ENCODE measurements around the gene NVL. TPM values are rescaled to one million over a fixed set of nuclear protein-coding genes. Genes with fewer than 3 reads are reported as not detected.

The NVL gene
- total RNA-seq, 1 donor from 2014 or later: 15.7 TPM

DNA sequence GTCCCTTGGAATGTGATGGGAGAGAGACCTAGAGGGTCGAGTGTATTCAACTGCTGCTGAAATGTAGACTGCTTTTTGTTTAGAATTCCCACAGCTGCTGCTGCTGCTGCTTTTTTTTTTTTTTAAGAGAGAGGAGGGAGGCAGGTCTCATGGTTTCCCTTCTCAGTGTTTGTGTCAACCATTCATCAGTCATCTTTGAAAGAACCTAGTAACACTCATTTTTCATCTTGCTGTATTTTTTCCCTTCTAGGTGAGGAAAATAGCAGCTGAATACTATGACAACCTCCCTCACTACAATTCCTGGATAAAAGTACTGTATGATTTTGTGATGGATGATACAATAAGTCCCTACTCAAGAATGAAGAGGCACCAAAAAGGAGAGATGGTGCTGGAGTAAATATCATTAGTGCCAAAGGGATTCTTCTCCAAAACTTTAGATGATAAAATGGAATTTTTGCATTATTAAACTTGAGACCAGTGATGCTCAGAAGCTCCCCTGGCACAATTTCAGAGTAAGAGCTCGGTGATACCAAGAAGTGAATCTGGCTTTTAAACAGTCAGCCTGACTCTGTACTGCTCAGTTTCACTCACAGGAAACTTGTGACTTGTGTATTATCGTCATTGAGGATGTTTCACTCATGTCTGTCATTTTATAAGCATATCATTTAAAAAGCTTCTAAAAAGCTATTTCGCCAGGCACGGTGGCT is 137.7 kb downstream of the NVL start:
- ATAC-seq: no peak

DNA sequence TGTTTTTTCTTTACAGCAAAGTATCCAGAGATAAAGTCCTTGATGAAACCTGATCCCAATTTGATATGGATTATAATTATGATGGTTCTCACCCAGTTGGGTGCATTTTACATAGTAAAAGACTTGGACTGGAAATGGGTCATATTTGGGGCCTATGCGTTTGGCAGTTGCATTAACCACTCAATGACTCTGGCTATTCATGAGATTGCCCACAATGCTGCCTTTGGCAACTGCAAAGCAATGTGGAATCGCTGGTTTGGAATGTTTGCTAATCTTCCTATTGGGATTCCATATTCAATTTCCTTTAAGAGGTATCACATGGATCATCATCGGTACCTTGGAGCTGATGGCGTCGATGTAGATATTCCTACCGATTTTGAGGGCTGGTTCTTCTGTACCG is 140.4 kb downstream of the NVL start:
- ATAC-seq: no peak

DNA sequence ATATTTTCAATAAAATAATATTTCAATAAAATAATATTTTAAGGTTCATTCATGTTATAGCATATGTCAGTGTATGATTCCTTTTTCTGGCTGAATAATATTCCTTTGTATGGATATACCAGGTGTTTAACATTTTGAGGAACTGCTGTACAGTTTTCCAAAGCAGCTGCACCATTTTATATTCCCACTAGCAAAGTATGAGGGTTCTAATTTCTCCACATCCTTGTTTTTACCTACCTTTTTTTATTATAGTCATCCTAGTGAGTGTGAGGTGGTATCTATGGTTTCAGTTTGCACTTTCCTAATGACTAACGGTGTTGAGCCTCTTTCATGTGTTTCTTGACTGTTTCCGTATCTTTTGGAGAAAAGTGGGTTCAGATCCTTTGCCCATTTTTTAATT is 141.7 kb downstream of the NVL start:
- ATAC-seq: no peak

DNA sequence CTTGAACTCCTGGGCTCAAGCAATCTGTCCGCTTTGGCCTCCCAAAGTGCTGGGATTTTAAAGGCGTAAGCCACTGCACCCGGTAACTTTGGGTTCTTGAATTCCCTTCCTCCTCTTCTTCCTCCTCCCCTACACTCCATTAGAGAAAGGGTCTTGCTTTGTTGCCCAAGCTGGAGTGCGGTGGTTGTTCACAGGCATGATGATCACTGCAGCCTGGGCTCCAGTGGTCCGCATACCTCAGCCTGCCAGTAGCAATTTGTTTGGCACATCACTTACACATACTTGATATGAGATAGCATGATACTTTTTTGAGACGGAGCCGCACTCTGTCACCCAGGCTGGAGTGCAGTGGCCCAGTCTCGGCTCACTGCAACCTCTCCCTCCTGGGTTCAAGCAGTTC is 144.8 kb downstream of the NVL start:
- ATAC-seq: no peak

DNA sequence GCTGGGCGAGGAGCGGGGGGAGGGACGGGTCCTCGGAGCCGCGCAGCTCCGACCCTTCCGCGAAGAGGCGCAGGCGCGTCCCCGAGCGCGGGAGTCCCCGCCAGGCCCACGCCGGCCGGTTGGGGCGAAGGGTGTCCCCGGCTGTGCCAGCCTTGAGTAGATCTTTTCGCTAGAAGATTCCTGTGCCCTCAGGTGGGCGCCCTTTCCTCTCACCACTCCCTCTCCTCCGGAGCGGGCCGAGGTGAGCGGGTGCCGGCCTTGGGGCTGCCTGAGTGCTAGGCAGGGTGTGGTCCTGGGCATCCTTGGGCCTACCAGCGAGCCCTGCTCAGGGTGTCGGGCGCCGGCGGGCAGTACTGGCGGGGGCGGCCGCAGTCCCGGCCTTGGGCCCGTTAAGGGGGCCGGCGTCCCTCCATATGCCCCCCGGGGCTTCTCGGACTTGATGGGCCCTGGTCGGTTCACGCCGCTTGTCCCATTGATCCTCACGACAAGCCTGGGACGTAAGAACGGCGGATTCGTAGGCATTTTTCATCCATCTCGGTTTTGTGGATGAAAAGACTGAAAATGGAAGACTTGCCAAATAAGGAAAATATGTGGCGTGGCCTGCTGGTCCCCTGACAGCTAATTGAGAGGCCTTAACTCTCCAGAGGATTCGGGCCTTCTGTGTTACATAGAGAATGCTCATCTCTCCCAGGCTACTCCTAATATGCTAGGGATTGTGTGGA is 146.2 kb downstream of the NVL start:
- peak; percentile 65 for ATAC-seq

DNA sequence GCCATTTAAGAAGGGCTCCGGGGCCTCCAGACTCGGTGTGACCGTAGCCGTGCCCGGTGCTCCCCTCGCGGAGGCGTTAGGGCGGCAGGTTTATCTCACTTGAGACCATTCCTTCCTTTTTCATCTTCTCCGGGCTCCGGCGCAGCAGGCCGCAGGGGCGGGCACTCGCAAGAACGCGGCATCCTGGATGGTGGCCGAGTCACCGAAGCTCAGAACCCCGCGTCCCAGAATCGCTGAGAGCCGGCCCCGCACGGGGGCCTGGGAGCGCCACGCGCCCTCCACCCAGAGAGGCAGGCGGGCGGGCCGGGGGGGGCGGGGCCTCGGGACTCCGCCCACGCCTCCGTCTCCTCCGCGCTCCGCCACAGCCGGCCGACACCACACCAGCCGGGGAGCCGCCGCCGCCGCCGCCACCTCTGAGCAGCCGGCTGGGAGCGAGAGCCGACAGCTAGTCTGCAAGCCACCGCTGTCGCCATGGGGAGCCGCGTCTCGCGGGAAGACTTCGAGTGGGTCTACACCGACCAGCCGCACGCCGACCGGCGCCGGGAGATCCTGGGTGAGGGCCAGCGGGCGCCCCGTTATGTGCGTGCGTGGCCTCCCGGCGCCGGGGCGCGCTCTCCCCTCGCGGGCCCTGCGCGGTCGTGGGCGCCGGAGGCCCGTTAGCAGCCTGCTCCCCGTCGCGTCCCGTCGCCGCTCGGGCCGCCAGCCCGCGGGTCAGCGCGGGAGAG is 146.9 kb downstream of the NVL start, which contains the start of gene DEGS1:
DEGS1 (plus strand) TSS at position 375 of the 725 bp plus-strand sequence; CDS start at position 472, 97 bp downstream.
- peak; percentile 89 for ATAC-seq

DNA sequence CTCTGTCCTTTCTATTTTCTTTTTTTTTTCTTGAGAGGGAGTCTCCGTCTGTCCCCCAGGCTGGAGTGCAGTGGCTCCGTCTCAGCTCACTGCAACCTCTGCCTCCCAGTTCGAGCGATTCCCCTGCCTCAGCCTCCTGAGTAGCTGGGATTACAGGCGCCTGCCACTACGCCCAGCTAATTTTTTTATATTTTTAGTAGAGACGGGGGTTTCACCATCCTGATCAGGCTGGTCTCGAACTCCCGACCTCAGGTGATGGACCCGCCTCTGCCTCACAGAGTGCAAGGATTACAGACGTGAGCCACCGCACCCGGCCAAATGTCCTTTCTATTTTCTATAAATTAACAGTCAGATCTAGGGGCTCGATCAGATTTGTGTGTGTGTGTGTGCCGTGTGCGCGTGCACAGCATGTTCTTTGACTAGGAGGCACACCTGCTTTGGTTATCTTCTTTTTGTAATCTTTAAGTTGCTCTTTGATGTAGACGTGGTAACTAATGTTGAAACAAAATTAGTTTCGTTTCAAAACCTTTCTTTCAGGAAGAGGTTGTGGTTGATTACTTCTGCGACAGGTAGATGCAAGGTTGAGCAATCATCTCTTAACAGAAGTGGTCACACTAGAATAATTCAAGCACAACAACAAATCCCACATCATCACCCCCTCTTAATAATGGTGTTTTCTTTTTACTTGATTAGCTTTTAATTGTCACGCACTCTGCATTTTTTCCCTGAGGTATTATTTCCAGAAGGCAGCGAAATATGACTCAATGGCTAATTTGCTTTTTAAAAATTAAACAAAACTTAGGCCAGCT is 147.7 kb downstream of the NVL start:
- peak; percentile 53 for ATAC-seq

DNA sequence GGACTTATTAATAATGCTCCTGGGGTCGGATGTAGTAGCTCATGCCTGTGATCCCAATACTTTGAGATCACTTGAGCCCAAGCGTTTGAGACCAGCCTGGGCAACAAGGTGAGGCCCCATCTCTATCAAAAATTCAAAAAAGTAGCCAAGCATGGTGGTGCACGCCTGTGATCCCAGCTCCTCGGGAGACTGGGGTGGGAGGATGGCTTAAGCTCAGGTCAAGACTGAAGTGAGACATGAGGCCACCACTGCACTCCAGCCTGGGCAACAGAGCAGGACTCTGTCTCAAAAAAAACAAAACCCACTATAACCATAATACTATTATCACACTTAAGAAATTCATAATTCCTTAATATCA is 148.5 kb downstream of the NVL start:
- ATAC-seq: no peak

DNA sequence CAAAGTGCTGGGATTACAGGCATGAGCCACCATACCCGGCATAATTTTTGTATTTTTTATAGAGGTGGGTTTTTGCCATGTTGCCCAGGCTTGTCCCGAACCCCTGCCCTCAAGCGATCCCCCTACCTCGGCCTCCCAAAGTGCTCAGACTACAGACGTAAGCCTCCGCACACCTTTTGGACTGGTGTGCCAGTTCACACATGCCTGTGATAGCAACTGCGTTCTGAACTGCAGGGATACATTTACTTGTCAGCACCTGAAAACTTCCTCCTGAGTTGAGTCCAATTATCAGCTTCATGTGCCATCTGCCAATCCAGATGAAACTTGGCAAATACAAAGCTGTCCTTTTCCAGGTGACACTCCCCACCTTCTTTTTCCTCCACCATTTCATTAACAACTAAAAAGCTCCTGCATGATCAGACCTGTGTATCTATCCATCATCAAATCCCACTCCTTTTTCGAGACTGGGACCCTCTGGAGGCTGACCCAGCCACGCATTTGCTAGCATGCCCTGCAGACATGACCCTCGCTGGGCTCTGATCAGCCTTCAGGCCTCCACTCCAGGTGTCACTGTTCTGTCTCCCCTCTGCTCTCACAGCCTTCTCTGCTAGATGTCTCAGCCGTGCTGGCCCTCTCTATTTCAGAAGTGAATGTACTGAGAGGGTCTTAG is 149.1 kb downstream of the NVL start:
- ATAC-seq: peak; percentile 20

DNA sequence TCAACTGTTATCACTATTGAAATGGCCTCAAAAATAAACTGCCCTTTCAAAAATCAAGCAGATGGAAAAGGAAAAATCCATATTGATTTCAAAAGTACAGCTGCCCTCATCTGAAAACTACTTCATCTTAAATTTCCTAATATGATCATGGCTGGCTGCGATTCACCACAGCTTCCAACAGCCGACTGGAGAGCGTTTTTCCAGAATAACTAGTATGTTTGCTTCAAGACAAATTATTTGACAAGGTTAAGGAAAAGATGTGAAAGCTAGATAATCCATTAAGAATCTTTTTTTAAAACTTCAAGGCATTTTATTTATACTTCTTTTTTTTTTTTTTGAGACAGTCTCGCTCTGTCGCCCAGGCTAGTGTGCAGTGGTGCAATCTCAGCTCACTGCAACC is 151.1 kb downstream of the NVL start:
- no peak for ATAC-seq

DNA sequence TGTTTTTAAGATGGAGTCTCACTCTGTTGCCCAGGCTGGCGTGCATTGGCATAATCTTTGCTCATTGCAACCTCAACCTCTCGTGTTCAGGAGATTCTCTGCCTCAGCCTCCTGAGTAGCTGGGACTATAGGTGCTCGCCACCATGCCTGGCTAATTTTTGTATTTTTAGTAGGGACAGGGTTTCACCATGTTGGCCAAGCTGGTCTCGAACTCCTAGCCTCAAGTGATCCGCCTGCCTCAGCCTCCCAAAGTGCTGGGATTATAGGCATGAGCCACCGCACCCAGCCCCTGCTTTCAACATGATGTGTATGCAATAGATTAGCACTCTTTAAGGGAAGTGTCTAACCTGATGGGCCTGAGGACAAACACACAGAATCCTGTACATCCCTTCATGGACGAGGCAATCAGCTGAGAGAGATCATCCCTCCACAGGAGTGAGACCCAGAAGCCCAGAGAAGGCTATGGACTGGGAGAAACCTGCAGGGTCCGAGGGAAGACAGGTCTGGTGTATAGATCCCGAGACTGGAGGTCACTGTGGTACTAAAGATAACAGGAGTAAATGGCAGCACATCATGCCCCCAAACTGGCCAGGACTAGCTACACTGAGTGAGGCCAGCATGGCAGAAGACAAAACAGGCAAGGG is 152.5 kb downstream of the NVL start:
- ATAC-seq: no peak

Other genes with a start within 250 kb of the NVL start
- gene FBXO28, start 216.1 kb downstream of the NVL start, total RNA-seq: 23.7 TPM
- 31.3 TPM for gene DEGS1, start 146.9 kb downstream of the NVL start, total RNA-seq
- 59.4 TPM for gene CNIH4, start 26.7 kb upstream of the NVL start, total RNA-seq
- 52.9 TPM for gene WDR26, start 104.6 kb upstream of the NVL start, total RNA-seq

Data from esophagus mucosa (tissue), 1 donor.